Memory B cell (primary cell): Measurements from ENCODE around the gene PRKCA.
"Not testable (repeated sequence)": the region's sequence is repeated elsewhere in the genome, so short reads cannot be mapped to it uniquely, and the experiment has no call there.

Experiments
- ATAC-seq: fragments of 150-1000 bp; cut with Tn5 transposase; 2 replicates; pipeline ENCODE4 v1.10.0; 2021; ENCODE audit warnings: low read depth, mild to moderate bottlenecking, moderate library complexity
- DNase-seq, 2 donors: peaks; one replicate each; pipeline ENCODE4 v3.0.0; 2022; ENCODE audit warnings: low spot score in 2 of 2
- H3K27ac Mint-ChIP-seq: one replicate; pipeline ENCODE4 v1.8.0; 2022; ENCODE audit warnings: mild to moderate bottlenecking, moderate library complexity, mixed read lengths
- H3K27me3 Mint-ChIP-seq: one replicate; pipeline ENCODE4 v1.8.0; 2022; ENCODE audit warnings: mixed read lengths
- H3K36me3 Mint-ChIP-seq: one replicate; pipeline ENCODE4 v1.8.0; 2022; ENCODE audit warnings: mild to moderate bottlenecking, mixed read lengths
- H3K4me1 Mint-ChIP-seq: one replicate; pipeline ENCODE4 v1.8.0; 2022; ENCODE audit warnings: mixed read lengths
- H3K4me3 Mint-ChIP-seq: one replicate; pipeline ENCODE4 v1.8.0; 2022; ENCODE audit warnings: mild to moderate bottlenecking, moderate library complexity, mixed read lengths
- H3K9me3 Mint-ChIP-seq: one replicate; pipeline ENCODE4 v1.8.0; 2022; ENCODE audit warnings: mixed read lengths

The PRKCA gene

DNA sequence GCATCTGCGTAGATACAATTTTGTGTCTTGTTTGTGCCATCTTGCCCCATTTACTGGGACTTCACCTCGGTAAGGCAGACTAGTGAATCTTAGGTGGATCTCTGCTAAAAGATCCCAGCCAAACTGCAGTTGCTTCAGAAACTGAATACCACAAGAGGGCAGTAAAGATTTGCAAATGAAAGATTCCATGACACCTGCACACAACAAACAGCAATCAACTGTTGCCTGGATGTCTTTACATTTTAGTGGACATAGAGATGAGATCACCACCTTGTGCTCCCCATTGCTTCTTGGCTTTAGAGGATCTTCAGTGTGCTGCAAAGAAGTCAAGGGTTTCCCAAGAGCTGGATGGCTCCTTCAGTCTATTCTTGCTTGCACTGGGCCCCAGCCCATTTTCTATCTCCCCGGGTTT lies 413.3 kb downstream of the PRKCA start:
- Mint-ChIP-seq H3K9me3 (peaks cover 2% of the 10 kb centered on the region), H3K4me1 (no peaks in the 10 kb centered on the region), H3K36me3 (no peaks in the 10 kb centered on the region), H3K4me3 (no peak overlapping the region), H3K27ac (no peak overlapping the region), H3K27me3 (peaks cover 11% of the 10 kb centered on the region)
- DNase-seq: peak in 1 of 2 donors; percentile 7
- ATAC-seq: no peak

DNA sequence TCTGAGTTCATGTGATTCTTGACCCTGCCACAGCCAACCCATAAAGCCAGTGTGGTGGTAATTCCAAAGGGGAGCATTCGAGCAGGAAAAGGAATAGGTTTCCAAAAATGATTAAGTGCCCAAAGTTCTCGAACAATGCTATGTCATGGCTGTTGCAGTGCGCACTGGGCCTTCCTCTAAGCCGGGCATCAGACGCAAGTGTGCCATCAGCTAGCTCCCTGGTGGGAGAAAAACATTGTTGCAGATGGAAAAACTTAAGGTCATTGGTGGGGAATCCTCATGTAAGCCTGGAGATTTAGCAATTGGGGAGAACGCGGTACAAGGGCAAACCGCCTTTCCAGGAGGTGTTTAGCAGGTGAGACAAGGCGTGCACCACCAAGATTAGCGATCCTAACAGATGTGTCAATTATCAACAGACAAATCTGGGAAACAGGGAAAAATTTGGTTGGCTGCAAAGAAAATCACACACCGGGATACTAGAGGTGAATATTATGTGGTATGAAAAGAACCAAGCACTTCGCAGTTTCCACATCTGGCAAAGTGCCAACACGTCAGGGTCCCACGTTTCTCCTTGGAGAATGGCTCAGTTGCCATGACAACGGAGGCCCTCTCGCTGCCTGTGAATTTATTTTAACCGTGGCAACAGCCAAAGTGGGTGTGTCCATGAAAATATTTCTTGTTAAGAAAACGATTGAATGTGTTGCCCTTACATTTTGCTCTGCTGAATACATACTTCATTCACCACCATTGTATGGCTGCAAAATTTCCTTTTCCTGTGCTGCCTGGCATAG lies 414.0 kb downstream of the PRKCA start:
- H3K27me3 Mint-ChIP-seq: peaks cover 11% of the 10 kb centered on the region
- ATAC-seq (no peak), DNase-seq (no peak)
- no peak overlapping the region for H3K4me3 Mint-ChIP-seq
- peaks cover 2% of the 10 kb centered on the region for H3K9me3 Mint-ChIP-seq
- no peaks in the 10 kb centered on the region for H3K36me3 Mint-ChIP-seq
- no peaks in the 10 kb centered on the region for H3K4me1 Mint-ChIP-seq
- no peak overlapping the region for H3K27ac Mint-ChIP-seq

DNA sequence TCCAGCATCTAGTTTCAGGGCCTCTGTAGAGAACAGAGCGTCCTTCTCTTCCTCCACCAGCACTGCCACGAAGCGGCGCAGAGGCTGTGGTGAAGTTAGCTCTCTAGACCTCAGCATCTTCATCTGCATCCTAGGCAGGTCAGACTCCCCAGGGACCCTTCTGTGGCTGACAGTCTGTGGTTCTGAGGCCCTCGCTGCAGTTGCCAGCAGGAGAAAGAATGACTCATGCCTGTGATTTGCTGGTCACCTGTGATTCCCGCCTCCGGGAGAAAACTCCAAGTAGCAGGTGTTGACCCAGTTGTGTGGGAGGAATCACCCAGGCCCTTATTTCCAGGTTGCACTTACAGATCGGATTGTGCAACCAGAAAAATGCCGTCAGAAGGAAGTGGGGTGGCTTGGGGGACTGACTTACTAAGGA lies 415.2 kb downstream of the PRKCA start:
- ATAC-seq (peak; percentile 49), DNase-seq (no peak)
- peaks cover 11% of the 10 kb centered on the region for H3K27me3 Mint-ChIP-seq
- no peaks in the 10 kb centered on the region for H3K4me1 Mint-ChIP-seq
- H3K4me3 Mint-ChIP-seq: no peak overlapping the region
- H3K36me3 Mint-ChIP-seq: no peaks in the 10 kb centered on the region
- H3K9me3 Mint-ChIP-seq: peaks cover 2% of the 10 kb centered on the region
- H3K27ac Mint-ChIP-seq: no peak overlapping the region

DNA sequence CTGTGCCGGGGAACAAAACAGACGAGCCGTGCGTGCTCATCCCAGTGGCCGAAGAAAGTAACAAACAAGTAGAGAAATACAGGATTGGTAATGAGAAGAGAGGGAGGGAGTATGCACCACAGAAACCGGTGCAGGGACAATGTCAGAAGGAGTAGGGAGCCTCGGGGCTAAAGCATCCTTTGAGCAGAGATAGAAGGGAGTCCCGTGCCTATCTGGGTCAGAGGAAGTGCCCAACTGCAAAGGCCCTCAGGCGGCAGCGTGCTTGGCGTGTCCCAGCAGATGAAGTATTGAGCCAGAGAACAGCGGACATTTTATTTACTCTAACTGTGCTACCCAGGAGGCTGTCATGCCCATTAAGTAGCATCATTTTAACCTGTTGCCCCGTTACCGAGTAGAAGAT lies 417.6 kb downstream of the PRKCA start:
- no peak overlapping the region for H3K4me3 Mint-ChIP-seq
- ATAC-seq: no peak
- H3K9me3 Mint-ChIP-seq: peaks cover 2% of the 10 kb centered on the region
- H3K4me1 Mint-ChIP-seq: no peaks in the 10 kb centered on the region
- H3K36me3 Mint-ChIP-seq: no peaks in the 10 kb centered on the region
- H3K27ac Mint-ChIP-seq: no peak overlapping the region
- no peak for DNase-seq
- peaks cover 8% of the 10 kb centered on the region for H3K27me3 Mint-ChIP-seq

DNA sequence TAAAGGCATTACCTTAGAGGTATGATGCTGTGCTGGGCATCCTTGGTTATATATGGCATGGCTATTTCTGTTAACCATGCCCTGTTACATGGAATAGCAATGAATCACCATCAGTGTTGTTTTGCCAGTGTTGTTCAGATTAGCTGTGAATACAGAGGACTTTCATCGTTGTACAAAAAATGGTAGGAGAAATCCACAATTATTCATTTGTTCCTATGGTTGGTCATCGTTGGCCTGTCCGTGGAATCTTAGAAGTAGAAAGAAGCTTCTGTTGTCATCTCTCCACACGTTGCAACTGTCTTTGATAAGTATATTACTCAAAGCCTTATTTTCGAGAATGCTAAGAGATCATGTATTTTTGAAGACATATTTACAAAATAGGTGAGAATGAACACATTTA lies 418.2 kb downstream of the PRKCA start:
- no peaks in the 10 kb centered on the region for H3K36me3 Mint-ChIP-seq
- no peak overlapping the region for H3K4me3 Mint-ChIP-seq
- DNase-seq: no peak
- no peak for ATAC-seq
- H3K27ac Mint-ChIP-seq: no peak overlapping the region
- H3K9me3 Mint-ChIP-seq: peaks cover 2% of the 10 kb centered on the region
- no peaks in the 10 kb centered on the region for H3K4me1 Mint-ChIP-seq
- H3K27me3 Mint-ChIP-seq: peaks cover 8% of the 10 kb centered on the region

DNA sequence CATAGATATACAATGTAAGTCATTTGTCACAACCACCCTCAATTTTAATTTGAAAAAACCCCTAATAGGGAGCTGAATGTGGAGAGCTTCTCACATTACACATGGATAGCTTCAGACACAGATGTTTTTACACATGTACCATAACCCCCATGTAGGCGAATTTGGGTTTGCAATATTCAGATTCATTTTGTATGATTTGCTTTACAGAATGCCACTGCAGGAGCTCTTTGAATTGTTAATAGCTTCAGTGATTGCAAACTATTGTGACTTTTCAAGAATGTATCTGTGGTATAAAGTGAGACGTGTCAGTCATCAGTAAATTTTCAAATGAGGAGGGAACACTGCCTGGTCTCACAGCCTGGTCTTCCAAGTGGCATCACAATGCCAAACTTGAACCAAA lies 419.9 kb downstream of the PRKCA start:
- no peaks in the 10 kb centered on the region for H3K4me1 Mint-ChIP-seq
- H3K9me3 Mint-ChIP-seq: peaks cover 2% of the 10 kb centered on the region
- H3K4me3 Mint-ChIP-seq: no peak overlapping the region
- DNase-seq (no peak), ATAC-seq (no peak)
- no peak overlapping the region for H3K27ac Mint-ChIP-seq
- H3K27me3 Mint-ChIP-seq: peaks cover 8% of the 10 kb centered on the region
- no peaks in the 10 kb centered on the region for H3K36me3 Mint-ChIP-seq

DNA sequence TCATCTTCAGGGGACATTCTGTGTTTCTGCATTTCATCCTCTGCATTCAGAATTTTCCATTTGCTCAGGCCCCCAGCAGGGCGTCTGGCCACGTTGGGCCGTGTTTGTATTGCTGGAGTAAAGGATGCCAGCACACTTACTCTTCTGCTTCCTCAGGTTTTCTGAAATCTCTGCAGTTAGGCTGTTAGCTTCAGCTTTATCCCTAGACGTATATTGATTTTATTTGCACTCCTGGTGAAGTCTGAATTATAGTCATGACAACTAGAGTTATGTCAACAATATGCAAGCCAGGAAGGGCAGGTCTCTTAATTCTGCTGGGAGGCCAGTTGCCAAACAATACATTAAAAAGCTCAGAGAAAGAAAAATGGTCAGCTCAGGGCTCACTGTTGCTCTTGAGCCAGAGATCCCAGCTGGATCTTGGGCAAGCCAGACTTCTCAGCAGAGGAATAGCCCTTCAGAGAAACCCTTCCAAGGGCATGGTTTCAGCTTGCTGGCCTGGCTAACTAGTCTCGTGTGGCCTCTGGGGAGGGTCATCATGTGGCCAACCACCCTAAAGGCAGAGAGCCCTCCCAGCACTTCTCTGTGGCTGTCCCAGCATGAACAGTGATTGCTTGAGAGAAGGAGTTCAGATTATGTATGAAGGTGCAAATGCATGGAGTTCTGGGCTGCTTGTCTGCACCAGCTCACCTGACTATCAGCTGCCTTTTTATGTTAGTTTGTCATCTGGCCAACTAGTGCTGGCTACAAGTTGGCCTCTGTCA lies 422.3 kb downstream of the PRKCA start:
- H3K36me3 Mint-ChIP-seq: no peaks in the 10 kb centered on the region
- peaks cover 3% of the 10 kb centered on the region for H3K27me3 Mint-ChIP-seq
- H3K9me3 Mint-ChIP-seq: no peaks in the 10 kb centered on the region
- H3K27ac Mint-ChIP-seq: no peak overlapping the region
- no peaks in the 10 kb centered on the region for H3K4me1 Mint-ChIP-seq
- no peak for ATAC-seq
- H3K4me3 Mint-ChIP-seq: no peak overlapping the region
- DNase-seq: no peak

DNA sequence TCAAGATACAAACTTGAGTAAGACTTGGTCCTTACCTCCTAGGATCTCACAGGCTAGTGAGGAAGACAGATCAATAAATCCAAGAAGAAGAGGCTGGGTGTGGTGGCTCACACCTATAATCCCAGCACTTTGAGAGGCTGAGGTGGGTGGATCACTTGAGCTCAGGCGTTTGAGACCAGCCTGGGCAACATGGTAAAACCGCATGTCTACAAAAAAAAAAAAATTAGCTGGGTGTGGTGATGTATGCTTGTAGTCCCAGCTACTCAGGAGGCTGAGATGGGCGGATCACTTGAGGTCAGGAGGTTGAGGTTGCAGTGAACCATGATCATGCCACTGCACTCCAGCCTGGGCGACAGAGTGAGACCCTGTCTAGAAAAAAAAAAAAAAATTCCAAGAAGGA lies 423.0 kb downstream of the PRKCA start:
- H3K27me3 Mint-ChIP-seq, H3K9me3 Mint-ChIP-seq, DNase-seq, H3K4me1 Mint-ChIP-seq, H3K27ac Mint-ChIP-seq, H3K36me3 Mint-ChIP-seq, H3K4me3 Mint-ChIP-seq, ATAC-seq: not testable (repeated sequence)

DNA sequence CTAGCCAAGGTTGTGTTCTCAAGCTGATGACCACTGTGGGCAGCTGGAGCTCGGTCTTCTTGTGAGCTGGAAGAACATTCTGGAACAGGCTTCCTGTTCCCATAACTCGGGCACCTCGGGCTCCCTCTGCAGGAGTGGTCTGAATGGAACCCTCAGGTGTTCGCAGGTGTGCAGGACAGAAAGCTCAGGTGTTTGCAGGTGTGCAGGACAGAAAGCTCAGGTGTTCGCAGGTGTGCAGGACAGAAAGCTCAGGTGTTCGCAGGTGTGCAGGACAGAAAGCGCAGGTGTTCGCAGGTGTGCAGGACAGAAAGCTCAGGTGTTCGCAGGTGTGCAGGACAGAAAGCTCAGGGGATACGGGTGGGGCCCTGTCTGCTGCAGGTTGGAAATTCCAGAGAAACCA lies 423.5 kb downstream of the PRKCA start:
- Mint-ChIP-seq H3K9me3 (no peaks in the 10 kb centered on the region), H3K4me3 (no peak overlapping the region), H3K27ac (no peak overlapping the region)

DNA sequence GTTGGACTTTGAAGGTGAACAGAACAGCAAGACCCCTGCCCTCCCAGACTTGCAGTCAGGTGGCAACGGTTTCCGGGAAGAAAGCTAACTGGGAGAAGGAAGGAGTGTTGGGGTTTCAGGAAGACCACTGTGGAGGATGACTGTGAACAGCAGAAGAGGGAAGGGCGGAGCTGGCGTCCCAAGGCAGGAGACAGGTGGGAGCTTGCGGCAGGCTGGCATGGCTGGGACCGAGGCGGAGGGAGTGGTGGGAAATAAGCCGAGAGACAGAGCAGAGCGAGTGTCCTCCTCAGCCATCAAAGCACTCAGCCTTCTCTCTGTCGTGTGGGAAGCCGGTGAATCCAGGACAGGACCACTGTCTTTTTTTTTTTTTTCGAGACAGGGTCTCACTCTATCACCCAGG lies 424.0 kb downstream of the PRKCA start:
- Mint-ChIP-seq H3K36me3 (no peaks in the 10 kb centered on the region), H3K27me3 (peaks cover 3% of the 10 kb centered on the region), H3K9me3 (no peaks in the 10 kb centered on the region), H3K4me1 (no peaks in the 10 kb centered on the region), H3K4me3 (no peak overlapping the region), H3K27ac (no peak overlapping the region)
- ATAC-seq: no peak
- no peak for DNase-seq

More for the DNA sequence above, 423.5 kb downstream of the PRKCA start:
- Mint-ChIP-seq H3K27me3 (peaks cover 3% of the 10 kb centered on the region), H3K36me3 (no peaks in the 10 kb centered on the region), H3K4me1 (no peaks in the 10 kb centered on the region)
- ATAC-seq (no peak), DNase-seq (no peak)

DNA sequence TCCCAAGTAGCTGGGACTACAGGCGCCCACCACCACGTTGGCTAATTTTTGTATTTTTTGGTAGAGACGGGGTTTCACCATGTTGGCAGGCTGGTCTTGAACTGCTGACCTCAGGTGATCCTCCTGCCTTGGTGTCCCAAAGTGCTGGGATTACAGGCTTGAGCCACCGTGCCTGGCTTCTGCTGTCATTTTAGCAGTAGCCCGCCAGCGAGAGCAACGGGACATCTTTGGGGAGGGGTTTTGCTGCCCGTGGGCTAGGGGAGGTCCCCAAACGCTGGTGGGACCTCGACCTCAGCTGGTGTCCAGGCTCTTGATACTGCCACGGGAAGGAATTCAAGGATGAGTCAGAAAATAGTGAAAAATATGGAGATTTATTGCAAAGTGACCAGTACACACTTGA lies 424.4 kb downstream of the PRKCA start:
- ATAC-seq (no peak), DNase-seq (no peak)
- H3K27me3 Mint-ChIP-seq: peaks cover 3% of the 10 kb centered on the region
- no peaks in the 10 kb centered on the region for H3K4me1 Mint-ChIP-seq
- H3K9me3 Mint-ChIP-seq: no peaks in the 10 kb centered on the region
- H3K4me3 Mint-ChIP-seq: no peak overlapping the region
- H3K36me3 Mint-ChIP-seq: no peaks in the 10 kb centered on the region
- no peak overlapping the region for H3K27ac Mint-ChIP-seq

DNA sequence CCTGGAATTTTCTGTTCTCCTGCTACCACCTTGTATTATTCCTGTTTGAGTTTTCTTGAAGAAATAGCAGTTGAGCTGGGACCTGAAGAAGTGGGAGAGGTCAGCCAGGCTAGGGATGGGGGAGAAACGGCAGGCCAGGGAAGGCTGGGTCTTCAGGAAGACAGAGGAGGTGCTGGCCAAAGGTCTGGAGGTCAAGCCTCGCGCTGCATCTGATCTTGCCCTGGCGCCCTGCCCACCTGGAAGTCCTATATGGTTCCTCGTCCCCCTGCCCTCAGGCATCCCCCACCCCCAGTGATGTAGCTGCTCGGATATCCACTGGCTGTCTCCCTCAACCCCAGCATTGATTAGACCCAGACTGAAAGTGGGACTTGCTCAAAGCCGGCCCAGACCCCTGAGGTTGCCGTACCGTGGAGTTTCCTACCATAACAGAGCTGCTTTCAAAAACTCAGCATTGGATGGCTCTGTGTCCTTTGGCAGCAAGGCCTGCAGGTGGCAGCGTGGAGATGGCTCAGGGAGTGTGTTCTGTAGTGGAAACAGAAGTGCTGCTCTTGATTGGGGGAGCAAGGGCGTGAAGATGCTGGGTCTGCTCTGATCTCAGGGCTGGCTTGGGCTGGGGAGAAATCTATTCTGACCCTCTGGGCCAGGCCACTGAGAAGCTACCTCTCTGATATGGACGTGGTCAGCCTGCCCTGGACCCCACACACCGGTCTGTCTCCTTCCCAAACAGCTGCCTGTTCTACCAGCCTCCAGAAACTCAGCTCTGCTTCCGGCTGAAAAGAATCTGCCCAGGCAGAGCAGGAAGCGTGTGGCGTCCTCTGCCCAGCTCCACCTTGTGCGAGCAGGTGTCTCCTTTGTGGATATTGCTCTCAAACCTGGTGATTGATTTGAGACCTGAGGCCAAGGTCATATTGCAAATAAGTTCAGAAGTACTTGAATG lies 425.5 kb downstream of the PRKCA start:
- H3K27ac Mint-ChIP-seq: no peak overlapping the region
- no peak overlapping the region for H3K4me3 Mint-ChIP-seq
- H3K9me3 Mint-ChIP-seq: no peaks in the 10 kb centered on the region
- no peaks in the 10 kb centered on the region for H3K36me3 Mint-ChIP-seq
- DNase-seq: no peak
- H3K4me1 Mint-ChIP-seq: no peaks in the 10 kb centered on the region
- peaks cover 3% of the 10 kb centered on the region for H3K27me3 Mint-ChIP-seq
- no peak for ATAC-seq

DNA sequence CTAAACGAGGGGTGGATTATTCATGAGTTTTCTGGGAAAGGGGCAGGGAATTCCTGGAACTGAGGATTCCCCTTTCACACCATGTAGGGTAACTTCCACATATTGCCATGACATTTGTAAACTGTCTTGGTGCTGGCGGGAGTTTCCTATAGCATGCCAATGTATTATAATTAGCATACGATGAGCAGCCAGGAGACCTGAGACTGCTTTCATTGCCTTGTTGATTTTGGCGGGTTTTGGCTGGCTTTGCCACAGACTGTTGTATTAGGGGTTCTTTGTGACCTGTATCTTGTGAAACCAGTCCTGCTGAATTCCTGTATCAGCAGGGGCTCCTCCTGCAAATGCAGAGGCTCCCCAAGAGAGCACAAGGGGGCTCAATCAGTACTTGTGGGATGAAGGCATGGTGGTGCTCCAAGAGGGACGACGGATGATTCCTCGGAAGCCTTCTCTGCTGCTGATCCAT lies 428.1 kb downstream of the PRKCA start:
- peaks cover 3% of the 10 kb centered on the region for H3K27me3 Mint-ChIP-seq
- H3K4me3 Mint-ChIP-seq: no peak overlapping the region
- H3K4me1 Mint-ChIP-seq: no peaks in the 10 kb centered on the region
- no peaks in the 10 kb centered on the region for H3K9me3 Mint-ChIP-seq
- no peaks in the 10 kb centered on the region for H3K36me3 Mint-ChIP-seq
- DNase-seq: no peak
- ATAC-seq: no peak
- no peak overlapping the region for H3K27ac Mint-ChIP-seq

DNA sequence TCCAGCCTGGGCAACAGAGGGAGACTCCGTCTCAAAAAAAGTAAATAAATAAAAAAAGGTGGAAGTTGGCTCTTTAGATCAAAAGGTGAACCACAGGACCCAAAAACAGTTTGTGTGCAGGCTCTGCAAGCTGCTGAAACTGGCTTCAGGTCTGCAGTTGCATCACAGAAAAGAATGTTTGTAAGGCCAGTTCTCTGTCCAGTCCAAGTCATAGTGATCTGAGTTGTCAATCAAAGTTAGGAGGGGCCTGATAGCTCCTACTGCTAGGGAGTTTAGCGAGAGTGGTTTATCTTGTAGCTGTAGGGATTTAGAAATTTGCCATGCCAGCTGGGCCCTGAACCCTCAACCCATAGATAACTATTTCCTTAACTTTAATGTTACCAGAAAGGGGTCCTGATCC lies 431.3 kb downstream of the PRKCA start:
- Mint-ChIP-seq H3K4me3 (no peak overlapping the region), H3K9me3 (no peaks in the 10 kb centered on the region), H3K4me1 (no peaks in the 10 kb centered on the region), H3K36me3 (no peaks in the 10 kb centered on the region), H3K27ac (no peak overlapping the region), H3K27me3 (no peaks in the 10 kb centered on the region)
- ATAC-seq (no peak), DNase-seq (no peak)
